GM12892 (cell line): ENCODE data around the gene AHDC1.

Source experiments
- POLR2A ChIP-seq: IDR thresholded peaks from 2 replicates; pipeline ENCODE4 v1.6.1; 2011; ENCODE audit warnings: low read depth, low read length, control low read depth
- POLR2AphosphoS5 ChIP-seq: IDR thresholded peaks from 2 replicates; pipeline ENCODE4 v1.6.1; 2011; ENCODE audit warnings: low read depth, low read length, control low read depth
- TAF1 ChIP-seq: IDR thresholded peaks from 2 replicates; pipeline ENCODE4 v1.6.1; 2011; ENCODE audit warnings: low read depth, mild to moderate bottlenecking, control low read depth, low read length, borderline replicate concordance

DNA sequence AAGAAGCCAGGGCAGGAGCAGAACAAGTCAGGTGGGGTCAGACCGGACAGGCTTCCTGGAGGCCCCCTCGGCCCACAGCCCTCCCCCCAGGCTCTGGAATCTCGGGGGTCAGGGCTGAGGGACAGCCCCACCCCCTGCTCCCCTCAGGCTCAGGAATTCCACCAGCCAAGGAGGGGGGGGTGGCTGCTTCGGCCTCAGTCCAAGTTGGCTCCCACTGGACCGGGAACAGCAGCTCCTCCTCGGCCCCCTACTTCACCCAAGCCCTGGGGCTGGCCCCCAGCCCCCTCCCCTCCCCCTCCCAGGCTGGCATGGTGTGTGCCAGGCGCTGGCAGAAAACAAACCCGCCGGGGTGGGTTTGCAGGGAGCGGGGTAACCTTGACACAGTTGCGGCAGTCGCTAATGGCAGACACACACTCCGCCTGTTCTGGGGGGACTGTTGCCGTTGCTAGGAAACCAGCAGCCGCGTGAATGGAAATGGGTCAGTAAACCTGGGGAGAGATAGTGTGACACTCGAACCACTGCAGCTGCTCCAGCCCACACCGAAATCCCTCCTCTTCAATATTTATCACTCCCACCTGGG, 32.4 kb downstream of the AHDC1 start:
- no peak for TF ChIP-seq POLR2AphosphoS5
- TF ChIP-seq POLR2A = no peak
- TF ChIP-seq TAF1 = no peak
